Inflammatory macrophage treated with lipopolysaccharide for 4 hours (primary cell): Measurements from ENCODE around the gene CENPH.
"Not testable (repeated sequence)": the region's sequence is repeated elsewhere in the genome, so short reads cannot be mapped to it uniquely, and the experiment has no call there.

Experiments
- DNase-seq: peaks from one replicate; pipeline ENCODE4 v3.0.0-alpha.2; 2020

CENPH gene

GRCh38 chr5:69255940-69256339 lies 66.6 kb downstream of the CENPH start:
- DNase-seq = not testable (repeated sequence)

GRCh38 chr5:69257577-69257976 lies 68.2 kb downstream of the CENPH start:
- no peak for DNase-seq
